ENCODE results near the gene SMTN.

GRCh38 chr22:31083923-31084810 lies 3.0 kb downstream of the SMTN start:
- TF ChIP-seq CTCF (IDR thresholded peaks at IDR 0.05) (no peak), POLR2AphosphoS5 (IDR thresholded peaks at IDR 0.05) (no peak), POLR2A (IDR thresholded peaks at IDR 0.05) (no peak)
